ENCODE results near the gene RASGEF1C.

The RASGEF1C gene

GRCh38 chr5:180159756-180160155 lies 49.3 kb downstream of the RASGEF1C start:
- DNase-seq (ENCODE audit: low spot score), result peak; percentile 40

- no peak for DNase-seq (ENCODE audit: low spot score)
Observed at GRCh38 chr5:180157866-180158265, 51.1 kb downstream of the RASGEF1C start.

GRCh38 chr5:180156141-180156540 lies 52.9 kb downstream of the RASGEF1C start:
- peak; percentile 49 for DNase-seq (ENCODE audit: low spot score)

- peak; percentile 58 for DNase-seq (ENCODE audit: low spot score)
Observed at GRCh38 chr5:180155365-180155926, 53.6 kb downstream of the RASGEF1C start.

GRCh38 chr5:180154821-180155364 lies 54.1 kb downstream of the RASGEF1C start:
- peak; percentile 60 for DNase-seq (ENCODE audit: low spot score)

- peak; percentile 31 for DNase-seq (ENCODE audit: low spot score)
Observed at GRCh38 chr5:180153991-180154390, 55.0 kb downstream of the RASGEF1C start.

GRCh38 chr5:180153099-180153498 lies 55.9 kb downstream of the RASGEF1C start:
- no peak for DNase-seq (ENCODE audit: low spot score)

GRCh38 chr5:180143656-180144364 lies 65.2 kb downstream of the RASGEF1C start:
- DNase-seq (ENCODE audit: low spot score), result no peak

GRCh38 chr5:180142824-180143610 lies 66.0 kb downstream of the RASGEF1C start:
- no peak for DNase-seq (ENCODE audit: low spot score)

GRCh38 chr5:180142021-180142765 lies 66.8 kb downstream of the RASGEF1C start:
- DNase-seq (ENCODE audit: low spot score), result no peak

GRCh38 chr5:180141068-180141660 lies 67.8 kb downstream of the RASGEF1C start:
- no peak for DNase-seq (ENCODE audit: low spot score)

- no peak for DNase-seq (ENCODE audit: low spot score)
Observed at GRCh38 chr5:180140571-180140970, 68.4 kb downstream of the RASGEF1C start.

GRCh38 chr5:180140079-180140554 lies 68.9 kb downstream of the RASGEF1C start:
- DNase-seq (ENCODE audit: low spot score), result peak; percentile 58

GRCh38 chr5:180139731-180140055 lies 69.3 kb downstream of the RASGEF1C start:
- DNase-seq (ENCODE audit: low spot score), result no peak

GRCh38 chr5:180138976-180139730 lies 69.9 kb downstream of the RASGEF1C start:
- no peak for DNase-seq (ENCODE audit: low spot score)

GRCh38 chr5:180138214-180138975 lies 70.6 kb downstream of the RASGEF1C start:
- no peak for DNase-seq (ENCODE audit: low spot score)

- peak; percentile 53 for DNase-seq (ENCODE audit: low spot score)
Observed at GRCh38 chr5:180137401-180138213, 71.4 kb downstream of the RASGEF1C start.

GRCh38 chr5:180136630-180137381 lies 72.2 kb downstream of the RASGEF1C start:
- DNase-seq (ENCODE audit: low spot score), result peak; percentile 61

Data from left forelimb (tissue), 1 donor.